ENCODE results near the gene GNB5.
A peak's percentile ranks its signal among the peaks of the same experiment; 100 is the strongest.

The GNB5 gene

DNA sequence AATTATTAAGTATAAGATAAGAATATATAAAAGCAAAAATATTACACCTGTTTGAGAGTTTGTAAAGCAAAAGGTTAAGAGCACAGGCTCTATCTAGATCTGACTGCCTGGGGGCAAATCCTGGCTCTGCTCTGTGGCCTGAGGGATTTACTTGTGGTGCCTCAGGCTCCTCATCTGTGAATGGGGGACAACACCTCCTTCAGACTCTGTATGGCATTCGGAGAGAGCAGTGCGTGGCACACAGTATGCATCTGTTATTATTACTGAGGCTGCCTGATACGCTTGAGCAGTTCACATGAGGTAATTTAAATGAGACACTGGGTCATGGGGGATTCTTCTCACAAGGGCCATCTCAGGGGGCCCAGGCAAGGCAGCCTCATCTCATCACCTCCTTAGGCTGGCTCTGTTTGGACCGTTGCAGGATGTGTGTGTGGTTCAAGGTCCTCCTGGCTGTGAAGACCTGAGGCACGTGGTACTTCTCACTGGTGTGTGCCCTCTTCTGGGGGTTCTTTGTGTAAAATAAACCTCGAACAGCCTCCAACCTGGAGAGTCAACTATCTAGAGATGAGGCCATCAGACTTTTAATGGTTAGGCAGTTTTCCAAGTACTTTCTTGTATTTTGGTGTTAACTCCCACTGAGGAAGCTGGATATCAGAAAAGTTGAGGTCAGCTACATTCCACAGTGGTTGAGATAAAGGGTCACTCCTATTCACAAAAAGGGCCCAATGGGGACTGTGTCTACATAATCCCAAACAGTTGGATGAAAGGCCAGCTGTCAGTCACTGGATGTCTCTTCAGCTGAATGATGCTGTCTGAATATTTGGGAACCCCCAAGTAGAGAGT is 9.0 kb downstream of the GNB5 start:
- no peak for DNase-seq (ENCODE audit: low read depth, low spot score)
- no peak overlapping the region for H3K9ac ChIP-seq (ENCODE audit: insufficient read length)
- no peak overlapping the region for H3K4me3 ChIP-seq
- no peak overlapping the region for H3K27ac ChIP-seq
- TF ChIP-seq POLR2AphosphoS5 (IDR thresholded peaks at IDR 0.05; ENCODE audit: borderline replicate concordance, low read depth, low read length) (no peak), FOXP2 (optimal IDR thresholded peaks at IDR 0.05; ENCODE audit: control extremely low read depth, extremely low read length, insufficient read depth) (no peak)
- H3K36me3 ChIP-seq (ENCODE audit: insufficient read depth, low read length), result no peaks in the 10 kb centered on the region
- no peaks in the 10 kb centered on the region for H3K9me3 ChIP-seq (ENCODE audit: low read depth, low read length)

GRCh38 chr15:52180851-52181450 is 10.2 kb downstream of the GNB5 start:
- Histone ChIP-seq H3K4me3 (no peak overlapping the region), H3K9ac (ENCODE audit: insufficient read length) (no peak overlapping the region), H3K36me3 (ENCODE audit: insufficient read depth, low read length) (no peaks in the 10 kb centered on the region), H3K27ac (no peak overlapping the region), H3K9me3 (ENCODE audit: low read depth, low read length) (no peaks in the 10 kb centered on the region)
- no peak for TF ChIP-seq EZH2 (IDR thresholded peaks at IDR 0.05)
- TF ChIP-seq POLR2AphosphoS5 (IDR thresholded peaks at IDR 0.05; ENCODE audit: borderline replicate concordance, low read depth, low read length), result no peak
- no peak for TF ChIP-seq FOXP2 (optimal IDR thresholded peaks at IDR 0.05; ENCODE audit: control extremely low read depth, extremely low read length, insufficient read depth)
- DNase-seq (ENCODE audit: low read depth, low spot score), result no peak

GRCh38 chr15:52180196-52180835 is 10.9 kb downstream of the GNB5 start:
- H3K4me3 ChIP-seq, result peak overlapping the region; percentile 92
- no peak for DNase-seq (ENCODE audit: low read depth, low spot score)
- H3K36me3 ChIP-seq (ENCODE audit: insufficient read depth, low read length), result no peaks in the 10 kb centered on the region
- no peaks in the 10 kb centered on the region for H3K9me3 ChIP-seq (ENCODE audit: low read depth, low read length)
- no peak overlapping the region for H3K27ac ChIP-seq
- TF ChIP-seq FOXP2 (optimal IDR thresholded peaks at IDR 0.05; ENCODE audit: control extremely low read depth, extremely low read length, insufficient read depth) (no peak), POLR2AphosphoS5 (IDR thresholded peaks at IDR 0.05; ENCODE audit: borderline replicate concordance, low read depth, low read length) (no peak), EZH2 (IDR thresholded peaks at IDR 0.05) (no peak)
- H3K9ac ChIP-seq (ENCODE audit: insufficient read length), result peak overlapping the region; percentile 72

DNA sequence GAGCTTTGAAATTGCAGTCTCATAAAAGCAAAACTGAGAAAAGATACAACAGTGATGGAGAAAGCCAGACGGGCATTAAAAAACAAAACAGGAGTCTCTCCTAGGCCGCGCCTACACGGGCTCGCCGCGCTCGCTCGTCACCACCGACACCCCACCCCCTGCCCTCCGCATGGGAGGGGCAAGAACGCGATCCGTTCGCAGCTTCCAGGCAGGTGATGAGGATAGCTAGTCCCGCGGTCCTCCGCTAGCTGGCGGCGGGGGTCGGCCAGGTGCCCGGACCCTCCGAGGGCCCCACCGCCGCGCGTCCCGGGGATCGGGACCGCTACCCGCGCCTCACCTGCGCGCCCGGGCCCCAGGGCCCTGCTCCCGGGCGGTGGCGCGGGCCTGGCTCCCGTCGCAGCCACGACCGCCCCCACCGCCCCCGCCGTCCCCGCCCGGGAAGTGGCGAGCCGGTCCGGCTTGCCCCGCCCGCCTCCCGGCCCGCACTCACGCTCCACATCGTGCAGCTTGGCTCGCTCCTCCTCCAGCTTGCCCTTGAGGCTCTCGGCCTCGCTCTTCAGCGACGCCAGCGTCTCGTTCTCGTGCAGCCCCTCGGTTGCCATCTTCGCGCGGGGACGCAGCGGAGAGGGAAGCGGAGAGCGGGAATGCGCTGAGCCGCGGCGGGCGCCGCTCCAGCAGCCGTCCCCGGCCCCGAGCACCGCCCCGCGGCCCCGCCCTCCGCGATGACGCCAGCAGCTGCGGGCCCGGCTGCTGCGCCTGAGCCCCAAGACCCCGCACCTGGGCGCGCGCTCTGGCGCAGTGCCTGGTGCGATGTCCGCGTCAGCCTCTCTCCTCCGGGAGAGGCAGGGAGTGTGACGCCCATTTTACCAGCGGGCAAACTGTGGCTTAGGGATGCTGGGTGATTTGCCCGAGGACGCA is 11.7 kb downstream of the GNB5 start:
- H3K36me3 ChIP-seq (ENCODE audit: insufficient read depth, low read length), result no peaks in the 10 kb centered on the region
- no peaks in the 10 kb centered on the region for H3K9me3 ChIP-seq (ENCODE audit: low read depth, low read length)
- TF ChIP-seq POLR2AphosphoS5 (IDR thresholded peaks at IDR 0.05; ENCODE audit: borderline replicate concordance, low read depth, low read length) (peak; percentile 59; the same call in 1 of the 2 replicates), EZH2 (IDR thresholded peaks at IDR 0.05) (no peak), FOXP2 (optimal IDR thresholded peaks at IDR 0.05; ENCODE audit: control extremely low read depth, extremely low read length, insufficient read depth) (no peak)
- H3K4me3 ChIP-seq, result peak overlapping the region; percentile 92
- H3K9ac ChIP-seq (ENCODE audit: insufficient read length), result peak overlapping the region; percentile 72
- H3K27ac ChIP-seq, result no peak overlapping the region
- DNase-seq (ENCODE audit: low read depth, low spot score), result no peak

DNA sequence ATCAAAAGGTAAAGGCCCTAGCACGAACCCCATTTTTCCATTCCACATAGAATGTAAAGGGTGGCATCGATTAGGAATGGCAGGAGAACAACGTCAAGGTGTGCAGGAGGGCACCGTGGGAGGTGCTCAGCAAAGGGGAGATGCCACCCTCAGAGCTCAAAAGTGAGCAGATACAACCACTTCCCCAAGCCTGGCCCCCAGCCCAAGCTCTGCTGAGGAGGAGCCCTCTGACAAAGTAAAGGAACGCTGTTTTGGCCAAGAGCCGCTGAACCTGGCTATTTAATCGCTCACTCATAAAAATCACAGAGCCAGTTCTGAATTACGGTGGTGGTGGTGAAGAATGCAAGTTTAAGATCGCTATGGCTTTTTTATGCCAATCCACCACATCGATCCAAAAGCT is 12.4 kb downstream of the GNB5 start:
- TF ChIP-seq EZH2 (IDR thresholded peaks at IDR 0.05) (no peak), FOXP2 (optimal IDR thresholded peaks at IDR 0.05; ENCODE audit: control extremely low read depth, extremely low read length, insufficient read depth) (no peak)
- no peak for DNase-seq (ENCODE audit: low read depth, low spot score)
- Histone ChIP-seq H3K36me3 (ENCODE audit: insufficient read depth, low read length) (no peaks in the 10 kb centered on the region), H3K4me3 (peak overlapping the region; percentile 92), H3K9ac (ENCODE audit: insufficient read length) (peak overlapping the region; percentile 72), H3K9me3 (ENCODE audit: low read depth, low read length) (no peaks in the 10 kb centered on the region), H3K27ac (no peak overlapping the region)

DNA sequence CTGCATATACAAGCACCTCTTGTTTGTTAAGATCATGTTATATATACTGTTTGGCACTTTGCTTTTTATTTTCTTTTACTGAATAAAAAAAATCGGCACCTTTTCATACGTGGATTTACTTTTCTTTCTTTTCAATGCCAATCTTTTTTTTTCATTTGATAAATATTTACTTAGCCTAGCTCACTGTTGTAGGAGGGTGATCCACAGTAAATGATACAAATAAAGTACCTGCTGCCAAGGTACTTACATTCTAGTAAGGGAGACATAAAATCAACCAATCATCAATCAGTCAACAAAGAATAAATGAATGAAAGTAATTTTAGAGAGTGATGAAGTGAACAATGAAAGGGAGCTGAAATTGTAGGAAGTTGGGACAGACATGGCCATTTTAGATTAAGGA is 18.3 kb downstream of the GNB5 start:
- Histone ChIP-seq H3K9me3 (ENCODE audit: low read depth, low read length) (no peaks in the 10 kb centered on the region), H3K27ac (no peak overlapping the region), H3K9ac (ENCODE audit: insufficient read length) (no peak overlapping the region), H3K36me3 (ENCODE audit: insufficient read depth, low read length) (no peaks in the 10 kb centered on the region), H3K4me3 (no peak overlapping the region)
- TF ChIP-seq EZH2 (IDR thresholded peaks at IDR 0.05) (no peak), POLR2AphosphoS5 (IDR thresholded peaks at IDR 0.05; ENCODE audit: borderline replicate concordance, low read depth, low read length) (no peak), FOXP2 (optimal IDR thresholded peaks at IDR 0.05; ENCODE audit: control extremely low read depth, extremely low read length, insufficient read depth) (no peak)
- no peak for DNase-seq (ENCODE audit: low read depth, low spot score)

DNA sequence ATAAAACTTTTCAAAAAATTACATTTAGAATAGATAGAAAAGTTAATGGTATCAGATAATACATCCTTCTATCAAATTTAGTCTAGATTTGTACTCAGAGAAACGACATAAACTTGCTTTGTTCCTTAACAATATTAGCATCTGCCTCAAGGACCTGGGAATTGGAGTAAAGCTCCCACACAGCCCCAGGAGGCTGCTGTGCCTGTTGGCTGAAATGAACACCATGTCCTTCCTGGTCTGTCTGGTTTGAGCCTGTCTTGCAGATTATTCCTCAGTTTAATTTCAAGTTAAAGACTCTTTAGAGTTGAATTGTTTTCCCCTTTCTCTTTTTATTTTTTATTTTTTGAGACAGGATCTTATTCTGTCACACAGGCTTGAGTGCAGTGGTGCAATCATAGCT is 19.4 kb downstream of the GNB5 start:
- no peak overlapping the region for H3K9ac ChIP-seq (ENCODE audit: insufficient read length)
- no peak overlapping the region for H3K4me3 ChIP-seq
- H3K27ac ChIP-seq, result no peak overlapping the region
- no peak for TF ChIP-seq EZH2 (IDR thresholded peaks at IDR 0.05)
- TF ChIP-seq POLR2AphosphoS5 (IDR thresholded peaks at IDR 0.05; ENCODE audit: borderline replicate concordance, low read depth, low read length), result no peak
- TF ChIP-seq FOXP2 (optimal IDR thresholded peaks at IDR 0.05; ENCODE audit: control extremely low read depth, extremely low read length, insufficient read depth), result no peak
- no peak for DNase-seq (ENCODE audit: low read depth, low spot score)
- no peaks in the 10 kb centered on the region for H3K36me3 ChIP-seq (ENCODE audit: insufficient read depth, low read length)
- no peaks in the 10 kb centered on the region for H3K9me3 ChIP-seq (ENCODE audit: low read depth, low read length)
